NCI-H1436 treated with DMSO at 0.1 percent for 48 hours (cell line): ENCODE measurements around the gene CD86.
"Not testable (repeated sequence)": the region's sequence is repeated elsewhere in the genome, so short reads cannot be mapped to it uniquely, and the experiment has no call there.

Source experiments
- DNase-seq: peaks from one replicate; lab custom pipeline; 2025; lab: John Stamatoyannopoulos, UW

CD86 gene, protein sequence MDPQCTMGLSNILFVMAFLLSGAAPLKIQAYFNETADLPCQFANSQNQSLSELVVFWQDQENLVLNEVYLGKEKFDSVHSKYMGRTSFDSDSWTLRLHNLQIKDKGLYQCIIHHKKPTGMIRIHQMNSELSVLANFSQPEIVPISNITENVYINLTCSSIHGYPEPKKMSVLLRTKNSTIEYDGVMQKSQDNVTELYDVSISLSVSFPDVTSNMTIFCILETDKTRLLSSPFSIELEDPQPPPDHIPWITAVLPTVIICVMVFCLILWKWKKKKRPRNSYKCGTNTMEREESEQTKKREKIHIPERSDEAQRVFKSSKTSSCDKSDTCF

DNA sequence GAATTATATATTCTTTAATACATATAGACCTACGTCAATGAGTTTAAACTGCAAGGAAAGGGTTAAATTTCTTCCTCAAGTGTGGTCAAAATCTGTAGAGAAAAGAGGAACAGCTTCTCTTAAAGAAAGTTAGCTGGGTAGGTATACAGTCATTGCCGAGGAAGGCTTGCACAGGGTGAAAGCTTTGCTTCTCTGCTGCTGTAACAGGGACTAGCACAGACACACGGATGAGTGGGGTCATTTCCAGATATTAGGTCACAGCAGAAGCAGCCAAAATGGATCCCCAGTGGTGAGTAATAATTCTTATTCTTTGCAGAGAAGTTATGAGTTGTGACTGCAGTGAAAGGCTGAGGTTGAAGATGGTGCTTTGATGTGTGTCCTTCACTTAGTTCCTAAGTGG is at the start of gene CD86:
Gene CD86 (plus strand): TSS at position 148 of the 400 bp plus-strand sequence. CDS start 128 bp downstream, at position 276.
- no peak for DNase-seq

DNA sequence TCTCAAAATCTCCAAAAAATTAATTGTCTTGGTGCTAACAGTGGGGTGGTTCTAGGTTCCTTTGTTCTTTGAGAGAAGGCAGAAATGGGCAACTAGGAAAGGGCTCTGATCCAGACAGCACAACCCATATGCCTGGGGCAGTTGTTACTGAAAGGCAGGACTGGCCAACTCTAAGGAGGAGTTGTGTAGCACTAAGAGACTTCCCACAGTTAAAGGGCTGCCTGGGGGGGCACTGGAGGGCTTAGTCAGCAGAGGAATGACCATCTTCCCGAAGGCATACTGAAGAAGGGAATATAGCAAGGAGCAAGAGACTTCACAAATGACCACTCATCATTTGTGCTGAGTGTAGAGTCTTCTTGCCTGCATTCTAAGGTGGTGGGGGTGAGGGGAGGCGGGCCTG is 48.9 kb upstream of the CD86 start:
- DNase-seq, result no peak

DNA sequence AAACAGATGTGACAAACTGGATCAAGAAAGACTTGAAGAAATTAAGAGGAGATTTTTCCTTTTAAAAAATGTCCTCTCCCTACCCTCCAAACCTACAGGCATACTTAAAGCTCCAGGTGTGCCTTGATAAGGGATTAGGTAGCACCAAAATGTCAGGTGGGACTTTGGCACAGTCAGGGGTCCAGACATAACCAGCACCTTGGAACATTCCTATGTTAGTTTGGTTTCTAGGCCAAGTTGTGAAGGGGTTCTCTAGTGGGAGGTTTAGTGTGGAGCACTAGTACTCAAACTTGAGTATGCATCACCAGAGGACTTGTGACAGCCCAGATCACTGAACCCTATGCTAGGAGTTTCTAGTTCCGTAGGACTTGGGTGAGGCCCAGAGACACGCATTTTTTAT is 47.0 kb upstream of the CD86 start:
- no peak for DNase-seq

DNA sequence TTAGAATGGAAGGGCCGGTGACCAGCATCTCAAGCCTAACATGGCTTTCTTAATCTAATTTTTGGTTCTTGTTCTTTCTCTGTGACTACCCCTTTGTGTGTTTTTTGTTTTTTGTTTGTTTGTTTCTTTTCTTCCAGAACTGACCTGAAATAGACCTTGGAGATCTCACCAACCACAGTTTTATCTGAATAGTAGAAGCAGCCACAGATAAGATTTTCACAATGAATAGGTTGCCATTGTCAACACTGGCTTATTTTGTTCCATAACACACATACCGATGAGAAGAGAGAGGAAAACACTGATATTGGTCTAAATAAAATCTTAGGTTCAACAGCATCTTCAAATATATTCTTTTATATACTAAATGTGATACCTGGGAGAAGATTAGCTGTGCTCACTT is 44.7 kb upstream of the CD86 start:
- DNase-seq, result no peak

DNA sequence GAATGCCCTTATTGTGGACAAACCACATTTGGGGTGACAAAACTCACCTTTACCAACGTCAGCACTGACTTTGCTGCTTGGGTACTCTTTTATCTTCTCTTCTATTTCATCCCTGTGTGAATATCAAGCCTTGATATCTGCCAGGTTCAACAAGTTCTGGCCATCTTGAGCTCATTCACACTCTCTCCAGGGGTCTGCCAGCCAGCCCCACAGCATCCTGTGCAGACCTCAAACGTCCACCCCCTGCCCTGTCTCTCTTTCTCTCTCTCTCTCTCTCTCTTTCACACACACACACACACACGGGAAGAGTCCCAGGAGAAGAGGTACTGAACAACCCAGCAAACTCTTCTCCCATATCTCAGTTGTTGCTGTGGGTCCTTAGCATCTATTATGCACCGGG is 43.8 kb upstream of the CD86 start:
- DNase-seq, result no peak

DNA sequence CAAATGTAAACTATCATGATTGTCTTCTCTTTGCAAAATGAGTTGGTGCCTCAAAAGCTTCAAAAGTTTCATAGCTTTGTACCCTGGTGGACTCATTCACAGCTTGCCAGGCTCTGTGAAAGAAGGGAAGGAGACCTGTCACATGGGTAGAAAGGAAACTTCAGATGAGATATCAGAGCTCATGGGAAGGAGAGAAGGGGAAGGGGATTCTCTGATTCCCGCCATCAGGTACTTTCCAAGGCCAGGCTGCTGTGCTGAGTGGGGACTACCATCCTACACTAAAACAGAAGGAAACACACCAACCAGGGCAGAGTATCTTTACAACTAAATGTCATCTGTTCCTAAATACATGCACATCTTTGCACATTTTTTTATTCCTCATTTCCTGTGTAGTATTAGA is 42.3 kb upstream of the CD86 start:
- no peak for DNase-seq

DNA sequence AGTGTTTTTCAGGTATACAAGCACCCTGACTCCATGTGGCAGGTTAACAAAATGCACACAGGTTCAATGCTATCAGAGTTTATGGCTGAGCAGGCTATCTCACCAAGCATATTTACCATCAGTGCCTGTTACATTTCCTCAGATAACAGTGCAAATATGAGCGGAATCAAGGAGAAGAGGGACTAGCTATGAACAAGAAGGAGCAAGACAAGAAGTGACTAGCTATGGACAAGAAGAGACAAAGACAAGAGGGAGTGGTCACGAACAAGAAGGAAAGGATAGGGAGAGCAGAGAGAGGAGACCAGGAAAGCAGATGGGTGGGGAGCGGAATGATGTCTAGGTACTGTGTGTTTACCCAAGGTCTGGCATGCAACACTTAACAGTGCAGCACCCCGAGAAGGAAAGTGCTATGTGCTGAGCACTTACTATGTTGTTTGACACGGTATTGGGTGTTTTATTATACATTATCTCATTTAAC is 41.7 kb upstream of the CD86 start:
- no peak for DNase-seq

DNA sequence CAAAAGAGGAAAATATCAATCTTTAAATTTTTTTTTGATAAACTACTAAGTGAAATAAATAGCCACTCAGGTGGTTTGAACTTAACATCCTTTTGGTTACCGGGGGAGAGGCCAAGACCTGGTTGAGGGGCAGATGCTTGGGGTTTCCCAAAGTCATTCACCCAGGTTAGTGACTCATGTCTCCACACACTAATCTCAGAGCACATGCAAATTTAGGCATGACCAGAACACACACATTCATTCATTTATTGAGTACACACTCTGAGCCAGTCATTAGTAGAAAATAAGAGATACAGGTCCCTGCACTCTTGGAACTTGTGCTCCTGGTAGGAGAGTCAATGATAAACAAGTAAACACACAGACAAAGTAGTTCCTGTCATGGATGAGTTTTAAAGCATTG is 40.4 kb upstream of the CD86 start:
- no peak for DNase-seq

DNA sequence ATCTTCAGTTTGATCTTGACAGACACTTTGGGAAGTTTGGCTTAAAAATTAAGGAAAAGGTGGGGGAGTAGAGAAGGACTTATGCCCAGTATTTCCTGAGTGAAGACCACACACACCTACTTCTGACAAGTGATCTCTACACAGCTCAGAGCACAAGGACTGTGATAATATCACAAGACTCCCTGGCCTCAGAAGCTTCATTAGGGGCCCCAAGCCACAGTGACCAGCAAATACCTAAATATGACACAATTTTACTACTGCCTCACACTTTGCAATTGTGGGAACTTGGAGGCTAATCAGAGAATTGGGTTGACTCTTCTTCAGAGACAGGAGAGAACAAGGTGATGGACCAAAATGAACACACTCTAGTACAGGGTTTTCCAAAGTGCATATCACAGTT is 35.7 kb upstream of the CD86 start:
- DNase-seq, result no peak

DNA sequence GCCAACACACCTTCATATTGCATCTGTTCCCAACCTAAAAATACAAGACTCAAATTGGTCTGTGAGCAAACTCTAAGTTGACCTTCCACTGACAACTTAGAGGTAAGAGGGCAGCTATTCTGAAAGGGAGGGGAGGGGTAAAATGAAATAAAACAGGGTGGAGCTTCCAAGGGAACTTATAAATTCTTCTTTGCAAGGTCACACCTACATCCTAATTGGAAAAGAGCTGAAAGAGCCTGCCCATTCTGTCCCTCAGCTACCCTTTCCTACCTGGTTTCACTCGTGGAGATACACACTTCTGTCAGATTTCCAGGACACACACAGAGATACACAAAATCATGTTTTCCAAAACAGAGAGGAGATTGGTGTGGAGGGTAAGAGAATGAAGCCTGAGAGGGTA is 34.1 kb upstream of the CD86 start:
- DNase-seq, result no peak

DNA sequence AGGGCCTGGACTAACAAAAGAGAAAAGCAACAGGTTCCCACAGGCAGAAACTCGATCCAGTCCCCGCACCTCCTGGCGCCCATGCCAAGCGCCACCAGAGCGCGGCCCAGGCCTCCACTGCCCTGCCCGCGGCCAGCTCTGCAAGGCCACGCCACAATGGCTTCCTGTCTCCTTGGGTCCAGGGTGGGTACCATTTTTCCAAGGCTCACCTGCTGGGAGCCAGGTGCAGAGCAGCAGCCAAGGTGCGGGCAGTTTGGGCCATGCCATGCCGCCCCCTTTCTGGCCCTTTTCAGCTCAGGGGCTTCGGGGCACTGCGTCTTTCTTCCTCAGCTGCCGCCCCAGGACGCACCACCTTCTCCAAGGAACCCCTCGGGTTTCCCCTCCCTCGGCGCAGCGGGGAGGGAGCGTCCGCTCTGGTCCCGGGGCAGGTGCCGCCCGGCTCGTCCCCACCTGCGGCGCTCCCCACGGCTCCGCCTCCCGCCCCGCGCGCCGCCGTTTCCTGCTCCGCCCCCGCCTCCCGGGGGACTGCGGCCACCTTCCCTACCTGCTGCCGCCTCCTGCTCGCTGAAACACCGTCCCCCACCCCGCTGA is 33.3 kb upstream of the CD86 start, which contains the start of gene ILDR1:
Gene ILDR1 (minus strand): TSS at position 437 of the 591 bp plus-strand sequence. CDS start 170 bp downstream, at position 267.
- no peak for DNase-seq

DNA sequence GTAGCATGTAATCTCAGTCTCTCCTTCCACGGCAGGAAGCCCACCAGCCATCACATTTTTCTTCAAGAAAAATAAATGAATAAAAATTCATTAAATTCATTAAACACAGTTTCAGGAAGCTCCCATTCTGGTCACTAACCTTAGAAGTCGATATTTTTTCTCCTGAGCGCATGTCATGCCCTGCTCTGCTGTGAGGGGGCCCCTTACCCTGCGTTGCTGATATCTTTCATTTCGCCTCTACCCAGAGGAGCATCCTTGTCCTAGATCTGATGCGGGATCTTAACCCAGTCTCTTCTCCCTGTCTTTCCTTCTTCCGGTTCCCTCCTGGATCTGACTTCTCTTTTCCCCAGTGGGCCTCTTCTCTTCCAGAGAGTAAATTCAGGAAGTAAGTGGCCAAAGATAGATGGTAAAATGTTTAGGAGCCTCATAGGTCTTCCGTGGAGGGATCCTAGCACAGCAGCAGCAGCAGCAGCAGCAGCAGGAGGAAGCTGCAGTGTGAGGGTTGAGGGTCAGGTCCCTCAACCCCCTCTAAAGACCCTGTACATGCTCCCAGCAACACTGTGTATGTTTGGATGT is 31.7 kb upstream of the CD86 start:
- DNase-seq, result no peak

DNA sequence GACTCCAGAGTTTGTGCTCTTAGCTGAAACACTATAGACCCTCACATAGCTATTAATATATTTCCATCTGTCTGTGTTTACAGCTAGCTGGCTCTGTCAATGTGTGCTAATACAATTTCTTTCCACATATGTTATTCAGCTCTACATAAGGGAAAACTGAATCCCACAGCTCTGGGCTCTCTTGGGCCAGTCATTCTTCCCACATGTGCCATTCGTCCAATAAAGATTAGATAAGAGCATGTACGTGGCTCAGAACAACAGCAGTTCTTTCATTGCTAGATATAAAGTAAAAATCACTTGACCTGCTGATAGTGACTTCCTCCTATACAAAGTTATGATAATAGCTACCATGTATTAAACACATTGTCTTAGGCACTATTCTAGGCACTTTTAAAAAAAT is 30.4 kb upstream of the CD86 start:
- no peak for DNase-seq

DNA sequence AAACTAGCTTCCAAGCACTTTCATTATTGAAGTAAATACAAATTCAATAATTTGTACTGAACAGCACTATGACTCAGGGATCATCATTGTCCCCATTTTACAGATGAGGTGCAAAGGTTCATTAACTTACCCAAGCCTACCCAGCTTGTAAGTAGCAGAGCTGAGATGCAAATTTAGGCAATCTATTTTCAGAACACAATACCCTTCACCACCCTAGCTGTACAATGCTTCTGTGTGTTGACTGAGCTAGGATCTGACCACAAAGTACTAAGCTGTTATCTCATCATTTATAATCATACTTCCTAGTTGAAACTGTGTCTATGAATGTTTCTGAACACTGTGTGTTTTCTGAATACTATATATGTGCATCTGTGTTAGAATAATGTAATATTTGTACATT is 29.9 kb upstream of the CD86 start:
- DNase-seq, result no peak

DNA sequence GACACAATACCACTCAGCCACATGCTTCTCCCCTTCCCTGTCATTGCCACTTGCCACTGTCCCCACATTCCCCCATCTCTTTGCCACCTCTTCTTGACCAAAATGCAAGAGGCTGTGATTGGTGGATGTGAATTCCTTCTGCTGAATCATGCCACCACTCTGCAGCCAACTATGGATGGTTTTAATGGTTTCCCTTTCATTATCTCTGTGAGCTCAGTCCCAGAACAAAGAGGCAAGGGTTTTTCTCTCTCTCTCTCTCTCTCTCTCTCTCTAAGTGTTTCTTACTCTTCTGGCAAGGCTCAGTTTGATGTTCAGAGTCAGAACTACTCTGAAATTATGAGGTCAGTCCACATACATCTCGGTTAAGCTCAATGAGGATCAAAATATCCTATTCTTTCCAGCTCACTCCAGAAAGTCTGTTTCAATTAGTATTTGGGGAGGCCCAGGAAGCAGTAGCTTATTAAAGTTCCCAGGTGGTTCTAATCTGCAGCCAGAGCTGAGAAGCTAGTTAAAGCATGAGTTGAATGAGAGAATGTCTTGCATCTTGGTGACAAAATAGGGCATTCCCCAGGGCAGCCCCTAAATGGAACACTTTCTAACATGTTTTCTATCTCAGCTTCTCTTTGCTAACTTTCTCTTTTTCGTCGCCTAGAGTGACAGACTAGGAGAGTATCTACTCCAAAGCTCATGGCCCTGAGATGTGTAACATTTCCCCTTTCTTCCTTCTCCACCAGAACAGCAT is 24.6 kb upstream of the CD86 start:
- no peak for DNase-seq

DNA sequence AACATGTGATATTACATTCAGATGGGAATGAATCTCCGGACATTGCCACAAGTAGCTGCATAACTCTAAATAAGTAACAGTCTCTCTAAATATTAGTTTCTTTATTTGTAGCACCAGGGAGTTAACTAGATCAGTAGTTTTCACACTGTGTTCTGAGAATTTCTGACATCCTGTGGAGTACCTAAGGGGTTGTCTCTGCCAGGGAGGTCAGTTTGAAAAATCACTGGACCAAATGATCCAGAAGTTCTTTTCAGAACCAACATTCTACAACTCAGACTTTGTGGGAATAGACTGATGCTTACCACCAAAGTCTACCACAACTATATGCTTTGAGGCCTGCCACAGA is 24.1 kb upstream of the CD86 start:
- DNase-seq, result no peak

DNA sequence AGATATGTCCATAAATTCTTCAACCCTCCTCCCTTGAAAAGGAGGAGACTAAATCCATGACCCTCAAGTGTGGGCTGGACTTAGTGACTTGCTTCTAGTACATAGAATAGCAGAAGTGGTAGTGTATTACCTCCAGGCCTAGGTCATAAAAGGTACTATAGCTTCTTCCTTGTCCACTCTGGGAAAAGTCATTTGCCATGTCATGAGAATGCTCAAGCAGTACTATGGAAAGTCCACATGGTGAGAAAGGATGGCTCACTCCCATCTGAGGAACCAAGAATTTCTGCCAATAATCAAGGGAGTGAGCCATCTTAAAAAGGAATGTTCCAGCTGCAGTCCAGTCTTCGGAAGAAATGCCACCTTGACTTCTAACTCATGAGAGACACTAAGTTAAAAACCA is 22.6 kb upstream of the CD86 start:
- no peak for DNase-seq

DNA sequence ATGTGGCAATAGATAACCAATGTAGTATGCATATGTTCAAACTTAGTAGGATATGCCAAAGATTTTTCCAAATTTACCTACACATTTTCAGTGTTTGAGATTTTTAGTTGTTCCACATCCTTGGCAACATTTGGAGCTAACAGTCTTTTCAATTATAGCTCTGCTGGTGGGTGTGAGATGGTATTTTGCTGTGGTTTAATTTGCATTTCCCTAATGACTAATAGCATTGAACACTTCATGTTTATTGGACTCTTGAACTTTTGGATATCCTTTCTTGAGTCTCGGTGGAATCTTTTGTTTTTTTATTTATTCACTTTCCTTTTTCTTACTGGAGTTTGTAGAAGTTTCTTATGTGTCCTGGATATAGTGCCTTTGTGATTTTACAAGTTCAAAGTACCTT is 22.1 kb upstream of the CD86 start:
- DNase-seq, result no peak

DNA sequence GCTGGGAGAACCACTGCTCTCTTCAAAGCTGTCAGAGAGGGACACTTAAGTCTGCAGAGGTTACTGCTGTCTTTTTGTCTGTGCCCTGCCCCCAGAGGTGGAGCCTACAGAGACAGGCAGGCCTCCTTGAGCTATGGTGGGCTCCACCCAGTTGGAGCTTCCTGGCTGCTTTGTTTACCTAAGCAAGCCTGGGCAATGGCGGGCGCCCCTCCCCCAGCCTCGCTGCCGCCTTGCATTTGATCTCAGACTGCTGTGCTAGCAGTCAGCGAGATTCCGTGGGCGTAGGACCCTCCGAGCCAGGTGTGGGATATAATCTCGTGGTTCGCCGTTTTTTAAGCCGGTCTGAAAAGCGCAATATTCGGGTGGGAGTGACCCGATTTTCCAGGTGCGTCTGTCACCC is 7.9 kb upstream of the CD86 start:
- not testable (repeated sequence) for DNase-seq

DNA sequence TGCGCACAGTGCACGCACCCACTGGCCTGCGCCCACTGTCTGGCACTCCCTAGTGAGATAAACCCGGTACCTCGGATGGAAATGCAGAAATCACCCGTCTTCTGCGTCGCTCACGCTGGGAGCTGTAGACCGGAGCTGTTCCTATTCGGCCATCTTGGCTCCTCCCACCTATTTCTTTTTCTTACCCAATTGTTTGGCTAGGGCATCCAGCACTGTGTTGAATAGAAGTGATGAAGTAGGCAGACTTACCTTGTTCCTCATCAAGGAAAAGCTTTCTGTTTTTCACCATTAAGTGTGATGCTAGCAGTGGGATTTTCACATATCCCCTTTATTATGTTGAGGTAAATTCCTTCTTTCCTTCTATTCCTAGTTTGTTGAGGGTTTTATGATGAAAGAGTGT is 7.4 kb upstream of the CD86 start:
- DNase-seq, result not testable (repeated sequence)

DNA sequence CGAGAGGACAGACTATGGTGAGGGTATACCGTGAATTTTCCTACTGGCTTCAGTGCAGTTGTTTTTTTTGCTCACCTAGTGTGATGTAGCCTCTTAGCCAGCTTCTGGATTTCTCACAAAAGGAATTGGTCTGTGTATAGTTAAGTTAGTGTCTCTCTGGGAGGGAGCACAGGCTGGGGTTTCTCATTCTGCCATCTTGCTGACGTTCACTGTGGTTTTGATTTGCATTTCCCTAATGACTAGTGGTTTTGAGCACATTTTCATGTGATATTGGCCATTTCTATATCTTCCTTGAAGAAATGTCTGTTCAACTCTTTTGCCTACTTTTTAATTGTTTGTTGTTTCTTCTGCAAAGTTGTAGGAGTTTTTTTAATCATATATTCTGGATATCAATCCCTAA is 2.2 kb upstream of the CD86 start:
- no peak for DNase-seq

DNA sequence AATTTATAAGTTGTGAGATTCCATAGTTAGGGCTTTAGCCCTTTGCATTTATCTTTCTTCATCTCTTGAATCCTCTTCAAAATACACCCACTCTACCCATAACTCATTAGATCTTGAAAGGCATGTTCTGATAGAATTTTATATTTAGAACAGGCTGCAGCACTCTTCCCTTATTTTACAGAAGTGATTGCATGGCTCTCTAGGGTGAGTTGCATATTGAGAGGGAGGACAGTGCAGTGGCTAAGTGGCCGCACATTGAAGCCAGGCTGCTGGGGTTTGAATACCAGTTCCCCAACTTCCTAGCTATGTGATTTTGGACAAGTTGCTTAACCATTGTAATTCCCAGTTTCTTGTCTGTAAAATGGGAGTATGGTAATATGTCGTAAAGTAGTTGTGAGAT is 2.5 kb downstream of the CD86 start:
- DNase-seq, result no peak

DNA sequence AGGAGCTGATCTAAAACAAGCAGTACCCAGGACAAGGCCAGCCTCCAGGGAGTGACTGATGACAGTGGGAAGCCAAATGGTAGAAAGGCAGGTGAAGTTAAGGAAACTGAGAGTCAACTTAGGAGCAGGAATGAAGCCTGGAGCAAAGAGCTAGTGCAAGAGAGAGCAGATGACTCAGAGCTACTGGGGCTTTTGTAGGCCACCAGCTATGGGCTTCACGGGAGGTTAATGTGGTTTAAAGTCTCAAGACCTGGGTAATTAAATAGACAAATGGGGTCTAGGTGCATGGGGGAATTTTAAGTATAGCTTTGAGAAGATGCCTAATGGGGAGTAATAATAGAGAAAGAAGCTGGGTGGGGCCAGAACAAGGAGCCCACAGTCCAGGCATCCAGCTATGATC is 3.1 kb downstream of the CD86 start:
- DNase-seq, result no peak
